GM12878 (cell line): ENCODE measurements around the gene KCTD8. TPM values are rescaled to one million over a fixed set of nuclear protein-coding genes. Genes with fewer than 3 reads are reported as not detected.

Experiments used
- ATAC-seq: fragments of 200-7000 bp; cut with Tn5 transposase; 3 replicates; pipeline ENCODE4 v1.9.1; 2020; ENCODE audit warnings: mild to moderate bottlenecking, moderate library complexity
- BruUV-seq: library from RNA; stranded (reverse); fragments of 400-500 nt; replicated peaks from 2 replicates; lab custom pipeline; 2021; lab: Mats Ljungman, UMichigan
- CTCF ChIA-PET: fragments of 300-600 bp; sonication (Branson Sonifier 250); formaldehyde crosslinking; extraction: SDS; loops from one replicate; lab custom pipeline; 2021; ENCODE audit warnings: inconsistent platforms; lab: Yijun Ruan, JAX
- POLR2A ChIA-PET: fragments of 350-600 bp; formaldehyde crosslinking; extraction: SDS; loops from one replicate; lab custom pipeline; 2021; ENCODE audit warnings: inconsistent platforms; lab: Charles Lee
- RAD21 ChIA-PET: fragments of 300-600 bp; sonication (Branson Sonifier 250); formaldehyde crosslinking; loops from one replicate; lab custom pipeline; 2023; ENCODE audit warnings: antibody characterized with exemption; ENCODE audit not compliant: unreplicated experiment; lab: Charles Lee
- SMC1A ChIA-PET: fragments of 300-600 bp; sonication (Branson Sonifier 250); formaldehyde crosslinking; loops from one replicate; lab custom pipeline; 2023; ENCODE audit not compliant: unreplicated experiment, uncharacterized antibody; lab: Charles Lee
- DNase-seq: peaks from one replicate; pipeline ENCODE4 v3.0.0-alpha.2; 2011; ENCODE audit warnings: low read depth, low spot score
- FAIRE-seq: peaks from 3 replicates; lab custom pipeline; 2011; peaks lifted over from hg19 to GRCh38; lab: Jason Lieb, UNC
- H2AFZ ChIP-seq: 2 replicates; pipeline ENCODE4 v1.6.0; 2011; ENCODE audit warnings: low read depth, low read length, control low read depth; ENCODE audit not compliant: control insufficient read depth
- H3K27ac ChIP-seq: 2 replicates; pipeline ENCODE4 v1.5.1; 2011; ENCODE audit warnings: control low read depth; ENCODE audit not compliant: control insufficient read depth, insufficient read depth
- H3K27me3 ChIP-seq, 2 experiments: replicated peaks in 1 of 2; 2 replicates each; pipeline versions ENCODE4 v1.6.0 to v1.6.1; 2011; ENCODE audit warnings: low read length in 1 of 2; ENCODE audit not compliant: control insufficient read depth in 2 of 2, insufficient read depth in 2 of 2
- H3K36me3 ChIP-seq, 2 experiments: 2 replicates each; pipeline ENCODE4 v1.5.1; 2011; ENCODE audit warnings: low read length in 1 of 2; ENCODE audit not compliant: control insufficient read depth in 2 of 2, insufficient read depth in 2 of 2
- H3K4me1 ChIP-seq: 2 replicates; pipeline ENCODE4 v1.6.1; 2011; ENCODE audit warnings: mild to moderate bottlenecking, low read length, moderate library complexity, mixed read lengths; ENCODE audit not compliant: control insufficient read depth, insufficient read depth
- H3K4me2 ChIP-seq: 2 replicates; pipeline ENCODE4 v1.6.0; 2011; ENCODE audit warnings: control low read depth; ENCODE audit not compliant: control insufficient read depth, insufficient read depth
- H3K4me3 ChIP-seq: fragments of 200-600 bp; sonication (generic); 2 replicates; pipeline ENCODE4 v1.5.1; 2016
- H3K79me2 ChIP-seq: 2 replicates; pipeline ENCODE4 v1.6.0; 2011; ENCODE audit warnings: low read length; ENCODE audit not compliant: control insufficient read depth, insufficient read depth
- H3K9ac ChIP-seq: 2 replicates; pipeline ENCODE4 v1.8.0; 2011; ENCODE audit warnings: low read length, control low read depth, mixed read lengths; ENCODE audit not compliant: control insufficient read depth, insufficient read depth
- H3K9me3 ChIP-seq: replicated peaks from 3 replicates; pipeline ENCODE4 v1.5.1; 2011; ENCODE audit warnings: mild to moderate bottlenecking, low read length; ENCODE audit not compliant: control insufficient read depth, insufficient read depth
- H4K20me1 ChIP-seq: 2 replicates; pipeline ENCODE4 v1.6.0; 2011; ENCODE audit not compliant: control insufficient read depth, insufficient read depth
- CHD2 ChIP-seq: IDR thresholded peaks from 2 replicates; pipeline ENCODE4 v1.6.1; 2011; ENCODE audit warnings: low read depth, low read length, improper control_type of control experiment, borderline replicate concordance
- CREM ChIP-seq: IDR thresholded peaks from 2 replicates; pipeline ENCODE4 v1.6.1; 2014; ENCODE audit warnings: antibody characterized with exemption, low read depth
- DPF2 ChIP-seq: fragments of 450-650 bp; IDR thresholded peaks from 2 replicates; pipeline ENCODE4 v1.6.1; 2017; ENCODE audit warnings: mild to moderate bottlenecking
- HCFC1 ChIP-seq: fragments of 150-350 bp; IDR thresholded peaks from 2 replicates; pipeline ENCODE4 v1.6.1; 2014; ENCODE audit warnings: low read length
- HDGF ChIP-seq: fragments of 450-650 bp; IDR thresholded peaks from 2 replicates; pipeline ENCODE4 v1.6.1; 2016; ENCODE audit warnings: antibody characterized with exemption
- HSF1 ChIP-seq: fragments of 150-350 bp; IDR thresholded peaks from 2 replicates; pipeline ENCODE4 v1.6.1; 2014; ENCODE audit warnings: mild to moderate bottlenecking, low read depth, low read length
- JUNB ChIP-seq: IDR thresholded peaks from 2 replicates; pipeline ENCODE4 v1.6.1; 2016; ENCODE audit warnings: antibody characterized with exemption, mild to moderate bottlenecking
- NFYA ChIP-seq: IDR thresholded peaks from 2 replicates; pipeline ENCODE4 v1.6.1; 2011; ENCODE audit warnings: low read depth, mild to moderate bottlenecking, low read length, improper control_type of control experiment, borderline replicate concordance
- POU2F2 ChIP-seq: IDR thresholded peaks from 3 replicates; pipeline ENCODE4 v1.6.1; 2011; ENCODE audit warnings: low read depth, mild to moderate bottlenecking, low read length, borderline replicate concordance
- TCF12 ChIP-seq: IDR thresholded peaks from 2 replicates; pipeline ENCODE4 v1.6.1; 2011; ENCODE audit warnings: low read depth, mild to moderate bottlenecking, low read length
- USF1 ChIP-seq: IDR thresholded peaks from 2 replicates; pipeline ENCODE4 v1.6.1; 2011; ENCODE audit warnings: borderline replicate concordance, low read depth, mild to moderate bottlenecking, moderate library complexity, mixed read lengths, low read length; ENCODE audit not compliant: insufficient read depth; ENCODE audit errors: extremely low read length
- ZNF24 ChIP-seq: fragments of 450-650 bp; IDR thresholded peaks from 2 replicates; pipeline ENCODE4 v1.6.1; 2017; ENCODE audit warnings: antibody characterized with exemption, mild to moderate bottlenecking
- ZNF622 ChIP-seq: fragments of 450-650 bp; IDR thresholded peaks from 2 replicates; pipeline ENCODE4 v1.6.1; 2017; ENCODE audit warnings: mild to moderate bottlenecking, inconsistent platforms
- WGBS: methylation state at CpG from one replicate; pipeline ENCODE4 v1.1.6; 2016; ENCODE audit warnings: low lambda C conversion rate; ENCODE audit not compliant: insufficient replicate concordance, insufficient coverage; ENCODE audit errors: missing lambda C conversion rate; 5-methylcytosine and 5-hydroxymethylcytosine counted together
- in situ Hi-C: fragments of 300-500 bp; cut with MboI; formaldehyde crosslinking; loops from 9 replicates; pipeline ENCODE4 v1.14.3; 2018; ENCODE audit warnings: mixed read lengths
- intact Hi-C: fragments of 100-400 bp; cut with micrococcal nuclease; formaldehyde crosslinking; loops from one replicate; pipeline ENCODE4 v1.14.2; 2022; ENCODE audit not compliant: unreplicated experiment
- polyA plus RNA-seq, 11 experiments: library from polyadenylated mRNA; depleted of rRNA in 4 of 11; unstranded in 6 of 11; stranded (reverse) in 5 of 11; fragments of >200 nt; fragmentation: Nextera tagmentation in 4 of 11; fragmentation: Illumina TruSeq in 1 of 11; extraction: Ambion mirVana in 4 of 11; extraction: Trizol in 1 of 11; gene quantifications; 1 replicate in 1 of 11; 2 replicates in 10 of 11; pipeline versions ENCODE4 v1.2.1 to v1.2.3, GENCODE V29; 2011 to 2016; ENCODE audit warnings: inconsistent platforms in 2 of 11, missing spikeins in 2 of 11, low read depth in 1 of 11
- total RNA-seq, 4 experiments: library from RNA; depleted of rRNA in 3 of 4; stranded (reverse); fragments of >200 nt in 3 of 4; fragmentation: Illumina TruSeq in 1 of 4; extraction: Trizol in 1 of 4; gene quantifications; 2 replicates each; pipeline versions ENCODE4 v1.2.1 to v1.2.3, GENCODE V29; 2013 to 2021

KCTD8 gene
- total and polyA plus RNA-seq, 10 of the 15 experiments (the other 5 are each of a cell fraction or from before 2014, with no cell fraction given): 0.06 TPM; not detected in 9

- no peaks in the 10 kb centered on the region for H3K4me1 ChIP-seq
- no peak for TF ChIP-seq NFYA
- no peak for TF ChIP-seq DPF2
- TF ChIP-seq TCF12: no peak
- no peak for TF ChIP-seq HSF1
- no peak for TF ChIP-seq ZNF622
- no peak for TF ChIP-seq ZNF24
- TF ChIP-seq USF1: no peak
- TF ChIP-seq HDGF: no peak
- TF ChIP-seq POU2F2: no peak
- no peak for TF ChIP-seq HCFC1
- TF ChIP-seq CHD2: no peak
- TF ChIP-seq CREM: no peak
- no peak for TF ChIP-seq JUNB
- FAIRE-seq (no peak), ATAC-seq (no peak), DNase-seq (no peak)
- H2AFZ ChIP-seq: no peak overlapping the region
- no peaks in the 10 kb centered on the region for H3K9me3 ChIP-seq
- SMC1A ChIA-PET: no interaction called here
- H3K9ac ChIP-seq: no peak overlapping the region
- no peaks in the 10 kb centered on the region for H3K36me3 ChIP-seq
- H3K79me2 ChIP-seq: no peaks in the 10 kb centered on the region
- in situ Hi-C loops: no loop called here
- H4K20me1 ChIP-seq: no peaks in the 10 kb centered on the region
- no peaks in the 10 kb centered on the region for H3K27me3 ChIP-seq
- H3K4me3 ChIP-seq: no peak overlapping the region
- intact Hi-C loops: no loop called here
- H3K4me2 ChIP-seq: no peak overlapping the region
- 31% methylated on average over 3 of the region's 3 CpGs for WGBS
- POLR2A ChIA-PET: no interaction called here
- CTCF ChIA-PET: no interaction called here
- no TSS peak for BruUV-seq
- RAD21 ChIA-PET: no interaction called here
- H3K27ac ChIP-seq: no peak overlapping the region
Measured at GRCh38 chr4:44235897-44236296, 212.7 kb downstream of the KCTD8 start.
